Pons (tissue), 1 donor: ENCODE data around the gene UGT1A3.

Source experiments
- DNase-seq: peaks from one replicate; pipeline ENCODE4 v3.0.0-alpha.2; 2016; ENCODE audit warnings: low spot score

Gene UGT1A3

GRCh38 chr2:233795735-233796171 is 66.9 kb downstream of the UGT1A3 start:
- DNase-seq = no peak

DNA sequence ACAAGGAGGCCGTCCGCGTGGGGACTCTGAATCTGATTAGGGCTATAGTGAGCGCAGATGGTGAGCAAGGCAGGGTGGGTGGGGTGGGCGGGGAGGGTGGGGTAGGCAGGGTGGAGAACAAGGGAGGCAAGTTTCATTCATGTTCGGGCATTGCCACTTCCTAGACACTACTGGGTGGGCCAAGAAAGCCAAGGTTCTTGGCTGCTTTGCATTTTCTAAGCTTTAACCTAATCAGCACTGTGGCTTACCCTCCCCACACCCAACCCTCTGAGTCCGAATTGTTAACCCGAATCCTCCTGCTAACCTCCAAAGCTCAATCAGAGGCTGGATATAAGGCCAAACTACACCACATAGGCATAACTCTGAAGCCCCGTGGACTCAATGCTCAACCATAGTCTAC is 67.4 kb downstream of the UGT1A3 start:
- no peak for DNase-seq

- DNase-seq = no peak
Observed at GRCh38 chr2:233798335-233799086, 69.7 kb downstream of the UGT1A3 start.

GRCh38 chr2:233799087-233799665 is 70.3 kb downstream of the UGT1A3 start:
- no peak for DNase-seq

- DNase-seq = no peak
Observed at GRCh38 chr2:233799716-233800115, 70.9 kb downstream of the UGT1A3 start.

GRCh38 chr2:233800208-233800607 is 71.4 kb downstream of the UGT1A3 start:
- no peak for DNase-seq

DNA sequence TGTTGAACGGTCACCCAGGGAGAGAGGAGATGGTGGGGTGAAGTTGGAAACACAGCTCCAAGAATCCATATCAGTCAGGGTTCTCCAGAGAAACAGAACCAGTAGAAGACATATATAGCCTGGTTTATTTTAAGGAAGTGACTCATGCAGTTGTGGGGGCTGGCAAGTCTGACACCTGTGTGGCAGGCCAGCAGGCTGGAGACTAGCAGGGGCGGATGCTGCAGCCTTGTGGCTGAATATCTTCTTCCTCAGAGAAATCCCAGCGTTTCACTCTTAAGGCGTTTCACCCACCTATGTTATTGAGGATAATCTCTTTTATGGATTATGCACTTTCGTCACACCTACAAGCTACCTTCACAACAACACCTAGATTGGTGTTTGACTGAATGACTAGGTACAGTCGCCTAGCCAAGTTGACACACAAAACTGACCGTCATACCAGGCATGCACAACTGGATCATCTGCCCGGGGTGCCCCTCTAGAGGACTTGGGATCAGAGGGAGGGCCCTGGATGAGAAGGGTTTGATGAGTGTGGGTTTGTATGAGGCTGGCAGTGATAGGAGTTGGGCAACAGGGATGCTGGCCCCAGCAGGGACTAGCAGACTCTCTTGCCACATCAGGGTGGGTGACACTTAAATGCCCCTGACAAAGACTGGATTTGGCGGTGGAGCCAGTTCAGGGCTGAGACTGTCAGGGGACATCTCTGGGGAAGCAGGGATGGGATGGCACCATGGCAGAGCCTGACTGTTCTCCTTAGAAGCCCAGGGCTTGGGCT is 72.7 kb downstream of the UGT1A3 start:
- DNase-seq = no peak

DNA sequence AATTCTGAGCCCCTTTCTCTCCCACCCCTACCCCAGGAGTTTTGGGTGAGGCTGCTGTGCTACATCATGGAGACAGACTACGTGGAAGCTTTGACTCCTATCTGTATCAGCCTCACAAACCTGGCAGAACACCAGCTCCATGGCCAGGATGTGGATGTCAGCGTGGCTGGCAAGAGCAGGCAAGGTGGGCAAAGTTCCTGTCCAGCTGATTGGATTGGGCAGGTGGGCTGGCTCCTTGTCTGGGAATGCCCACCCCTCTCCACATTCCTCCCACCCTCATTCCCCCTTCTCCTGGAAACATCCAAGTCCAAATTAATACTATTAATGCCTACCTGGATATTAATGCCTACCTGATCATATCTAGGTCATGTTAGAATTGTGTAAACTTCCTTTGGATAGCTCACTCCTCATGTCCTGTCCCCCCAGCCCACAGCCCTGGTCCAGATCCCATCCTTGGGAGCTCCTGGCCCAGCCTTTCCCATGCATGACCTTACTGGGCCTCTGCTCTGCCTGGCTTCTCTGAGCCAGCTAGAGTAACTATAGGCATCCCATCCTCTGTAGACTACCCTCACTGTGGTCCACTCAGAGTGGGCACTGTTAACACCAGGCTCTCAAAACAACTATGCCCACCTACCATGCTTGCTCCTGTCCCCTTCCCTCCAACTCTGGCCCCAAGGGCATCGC is 73.4 kb downstream of the UGT1A3 start:
- no peak for DNase-seq

DNA sequence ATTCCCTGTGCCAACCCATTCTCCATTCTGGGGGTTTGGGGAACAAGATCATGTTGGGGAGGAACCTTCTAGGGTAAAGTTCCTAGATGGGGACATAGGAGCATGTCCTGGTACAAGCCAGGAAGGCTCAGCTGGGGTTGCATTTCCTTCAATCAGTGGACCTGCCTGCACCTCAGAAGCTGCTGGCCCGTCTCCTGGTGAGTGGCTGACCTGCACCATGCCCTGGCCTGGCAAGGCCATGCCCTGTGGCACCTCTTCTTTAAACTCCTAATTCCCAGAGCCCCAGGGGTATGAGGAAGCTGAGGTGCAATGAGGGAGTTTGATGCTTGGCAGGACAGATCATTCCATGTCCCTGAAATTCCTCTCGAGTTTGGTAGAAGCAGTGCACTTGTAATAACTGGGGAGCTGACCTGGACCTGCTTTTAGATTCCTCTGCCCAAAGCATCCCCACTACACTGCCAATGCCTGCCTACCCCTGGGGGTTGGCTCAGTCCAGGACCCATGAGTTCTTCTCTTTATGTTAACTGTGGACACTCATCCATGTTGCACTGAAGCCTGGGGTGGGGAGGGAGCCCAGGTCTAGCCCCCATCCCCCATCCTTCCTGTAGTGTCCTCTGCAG is 74.6 kb downstream of the UGT1A3 start:
- DNase-seq = no peak

DNA sequence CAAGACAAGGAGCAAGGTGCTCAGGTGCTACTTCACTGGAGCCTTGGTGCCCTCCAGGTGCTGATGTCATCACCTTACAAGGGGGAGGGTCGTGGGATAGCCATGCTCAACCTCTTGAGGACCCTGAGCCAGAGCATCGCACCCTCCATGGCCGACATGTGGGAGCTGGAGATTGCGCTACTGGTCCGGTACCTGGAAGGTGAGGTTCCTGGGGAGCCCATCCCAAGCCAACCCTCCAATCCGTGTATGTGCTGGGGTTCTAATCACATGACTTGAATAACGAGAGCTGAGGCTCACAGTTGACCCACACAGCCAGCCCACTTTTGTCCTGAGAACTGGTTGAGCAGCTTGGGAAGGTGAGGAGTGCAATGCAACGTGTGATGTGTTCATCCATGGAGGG is 75.2 kb downstream of the UGT1A3 start:
- DNase-seq = no peak

DNA sequence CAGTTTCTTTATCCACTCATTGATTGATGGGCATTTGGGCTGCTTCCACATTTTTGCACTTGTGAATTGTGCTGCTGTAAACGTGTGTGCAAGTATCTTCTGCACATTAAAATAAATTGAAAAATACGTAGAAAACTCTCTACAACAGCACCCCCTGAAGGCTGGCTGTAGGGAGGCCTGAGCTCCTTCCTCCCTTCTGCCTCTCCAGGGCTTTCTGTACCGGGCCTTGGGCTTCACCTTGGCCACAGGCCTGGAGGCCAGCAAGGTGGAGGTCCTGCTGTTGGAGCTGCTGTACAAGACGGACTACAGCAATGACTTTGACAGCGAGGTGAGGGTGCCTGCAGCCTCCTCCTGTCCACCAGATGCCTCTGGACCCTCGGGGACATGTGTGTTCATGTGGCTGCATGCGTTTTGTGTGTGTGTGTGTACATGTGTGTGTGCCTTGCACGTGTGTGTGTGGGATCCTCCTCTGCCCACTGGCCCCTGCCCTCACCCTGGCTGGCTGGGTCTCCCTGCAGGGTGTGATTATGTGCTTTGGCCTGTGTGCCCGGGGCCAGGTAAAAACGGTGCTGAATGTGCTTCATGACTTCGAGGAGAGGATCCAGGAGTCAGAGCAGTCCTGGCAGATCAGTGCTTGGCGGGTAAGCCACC is 78.5 kb downstream of the UGT1A3 start:
- DNase-seq = no peak

DNA sequence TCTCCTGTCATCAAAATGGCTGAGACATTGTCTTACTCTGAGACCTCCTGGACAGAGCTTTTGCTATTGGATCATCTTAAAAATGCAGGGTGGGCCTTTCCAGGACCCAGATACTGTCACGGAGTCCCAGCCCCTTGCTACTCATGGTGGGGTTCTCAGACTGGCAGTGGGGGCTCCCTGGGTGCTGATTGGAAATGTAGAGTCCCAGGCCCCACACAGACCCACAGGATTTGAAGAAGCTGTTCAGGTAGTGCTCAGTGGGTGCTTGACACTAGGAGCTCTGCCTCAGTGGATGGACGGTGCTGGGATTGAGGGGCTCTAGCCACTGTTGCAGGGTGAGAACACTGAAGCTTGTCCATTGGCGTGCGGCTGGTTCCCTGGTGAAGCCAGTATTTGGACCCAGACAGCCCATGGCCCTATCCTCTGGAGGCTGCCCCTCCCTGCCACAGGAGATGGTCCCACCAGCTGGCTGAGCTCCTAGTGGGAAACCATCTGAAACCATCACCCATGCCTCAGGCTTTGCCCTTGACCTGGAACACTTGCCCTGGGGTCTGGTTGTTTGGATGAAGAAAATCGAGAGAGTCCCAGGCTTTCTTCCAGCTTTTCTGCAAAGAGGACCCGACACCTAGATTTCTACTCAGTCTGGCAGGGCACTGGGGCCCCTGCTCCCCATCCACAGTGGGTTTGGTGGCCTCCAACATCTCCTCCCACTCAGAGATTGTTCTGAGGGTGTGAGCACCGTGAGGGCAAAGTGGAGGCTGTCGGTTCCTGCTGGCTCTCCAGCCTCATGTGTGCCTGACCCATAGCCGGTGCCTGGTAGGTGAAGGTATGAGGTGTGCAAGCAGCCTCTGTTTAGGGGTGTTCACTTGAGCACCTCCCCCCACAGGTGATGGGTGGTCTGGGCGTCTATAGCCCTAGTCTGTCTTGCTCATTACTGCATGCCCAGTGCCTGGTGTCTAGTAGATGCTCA is 79.4 kb downstream of the UGT1A3 start:
- no peak for DNase-seq

DNA sequence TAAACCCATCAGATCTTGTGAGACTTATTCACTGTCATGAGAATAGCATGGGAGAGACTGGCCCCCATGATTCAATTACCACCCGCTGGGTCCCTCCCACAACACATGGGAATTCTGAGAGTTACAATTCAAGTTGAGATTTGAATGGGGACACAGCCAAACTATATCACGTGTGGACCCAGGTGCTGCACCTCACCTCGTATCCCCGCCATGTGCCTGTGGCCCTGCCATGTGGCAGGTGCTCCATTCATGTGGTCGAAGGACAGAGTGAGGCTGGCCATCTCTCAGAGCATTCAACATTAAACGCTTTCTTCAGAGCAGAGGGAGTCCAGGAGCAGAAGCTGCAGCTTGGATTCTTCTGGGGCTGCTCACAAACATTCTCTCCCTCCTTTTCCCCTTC is 81.5 kb downstream of the UGT1A3 start:
- DNase-seq = no peak

GRCh38 chr2:233811087-233811486 is 82.2 kb downstream of the UGT1A3 start:
- DNase-seq = no peak

GRCh38 chr2:233811732-233812131 is 82.9 kb downstream of the UGT1A3 start:
- DNase-seq = no peak

DNA sequence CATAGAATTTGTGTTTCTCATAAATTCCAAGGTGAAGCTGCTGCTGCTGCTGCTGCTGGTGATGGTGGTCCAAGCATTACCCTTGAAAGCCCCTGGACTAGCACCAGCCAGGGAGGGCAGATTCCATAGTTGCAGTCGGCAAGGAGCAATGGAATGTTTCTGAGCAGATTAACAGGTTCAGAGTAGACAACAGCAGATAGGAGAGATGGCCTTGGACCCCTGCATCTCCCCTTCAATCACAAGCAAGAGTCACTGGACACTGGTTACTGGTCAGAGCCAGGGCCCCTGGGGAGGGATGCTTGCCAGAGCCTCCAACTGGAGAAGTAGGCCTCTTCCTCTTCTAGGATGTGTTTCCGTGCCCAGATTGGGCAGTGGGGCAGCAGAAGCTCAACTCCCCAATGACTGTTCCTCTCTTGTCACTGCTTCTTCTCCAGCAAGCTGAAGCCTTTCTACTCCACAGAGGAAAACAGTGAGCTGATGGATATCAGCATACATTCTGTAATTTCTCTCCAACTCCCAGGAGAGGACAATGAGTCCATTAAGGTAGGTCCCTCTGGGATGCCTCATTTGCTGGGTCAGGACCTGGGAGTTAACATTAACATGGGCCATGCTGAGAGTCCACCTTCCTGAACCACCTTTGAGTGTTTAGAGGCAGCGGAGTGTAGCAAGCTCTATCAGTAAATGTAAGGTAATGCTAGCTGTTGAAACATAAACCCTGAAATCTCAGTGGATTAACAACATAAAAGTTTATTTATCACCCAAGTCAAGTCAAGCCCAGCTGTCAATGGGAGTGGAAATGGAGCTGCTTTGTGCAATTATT is 84.6 kb downstream of the UGT1A3 start:
- no peak for DNase-seq

DNA sequence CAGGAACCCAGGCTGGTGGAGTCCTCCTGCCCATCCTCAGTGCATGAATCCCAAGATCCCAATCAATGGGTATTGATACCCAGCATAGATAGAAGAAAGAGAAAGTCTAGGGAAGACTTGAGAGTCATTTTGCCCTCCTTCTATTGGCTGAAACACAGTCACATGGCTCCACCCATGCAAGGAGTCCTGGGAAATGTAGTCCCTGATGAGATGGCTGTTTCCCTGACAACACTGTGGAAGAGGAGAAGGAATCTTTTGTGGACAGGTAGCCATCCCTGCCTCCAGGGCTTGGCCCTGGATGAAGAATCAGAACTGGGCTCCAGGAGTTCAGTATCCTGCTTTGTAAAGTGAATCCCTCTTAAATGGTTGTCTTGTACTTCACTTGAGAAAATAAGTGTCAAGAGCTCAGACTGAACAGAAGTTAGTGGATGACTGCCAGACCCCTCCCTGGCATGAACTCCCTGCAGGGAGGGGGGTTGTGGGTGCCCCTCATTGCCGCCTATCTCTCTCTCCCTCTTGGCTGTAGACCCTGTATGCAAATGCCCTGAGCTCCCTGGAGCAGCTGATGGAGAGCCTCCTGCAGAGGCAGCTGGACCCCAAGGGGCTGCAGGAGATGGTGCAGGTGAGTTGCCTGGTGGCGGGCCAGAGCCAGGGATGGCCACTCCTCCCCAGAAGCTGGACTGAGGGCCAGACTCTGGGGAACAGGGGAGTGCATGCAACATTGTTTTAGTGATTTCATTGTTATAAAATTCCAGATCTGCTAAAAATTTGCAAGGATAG is 85.4 kb downstream of the UGT1A3 start:
- no peak for DNase-seq

DNA sequence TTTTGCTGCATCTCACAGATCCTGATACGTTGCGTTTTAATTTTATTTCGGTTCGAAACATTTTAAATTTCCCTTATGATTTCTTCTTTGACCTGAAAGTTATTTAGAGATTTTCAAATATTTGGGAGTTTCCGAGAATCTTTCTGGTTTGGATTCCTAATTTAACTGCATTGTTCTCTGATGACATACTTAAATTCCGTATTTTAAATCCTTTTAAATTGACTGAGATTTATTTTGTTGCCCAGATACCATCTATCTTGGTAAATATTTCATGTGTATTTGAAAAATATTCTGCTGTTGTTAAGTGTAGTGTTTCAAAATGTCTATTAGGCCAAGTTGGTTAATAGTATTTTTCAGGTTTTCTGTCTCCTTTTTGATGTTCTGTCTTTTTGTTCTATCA is 87.0 kb downstream of the UGT1A3 start:
- no peak for DNase-seq

- no peak for DNase-seq
Observed at GRCh38 chr2:233816334-233816733, 87.5 kb downstream of the UGT1A3 start.
